Measurements from ENCODE around the gene CACNB2.

- TF ChIP-seq, protein P1, sequence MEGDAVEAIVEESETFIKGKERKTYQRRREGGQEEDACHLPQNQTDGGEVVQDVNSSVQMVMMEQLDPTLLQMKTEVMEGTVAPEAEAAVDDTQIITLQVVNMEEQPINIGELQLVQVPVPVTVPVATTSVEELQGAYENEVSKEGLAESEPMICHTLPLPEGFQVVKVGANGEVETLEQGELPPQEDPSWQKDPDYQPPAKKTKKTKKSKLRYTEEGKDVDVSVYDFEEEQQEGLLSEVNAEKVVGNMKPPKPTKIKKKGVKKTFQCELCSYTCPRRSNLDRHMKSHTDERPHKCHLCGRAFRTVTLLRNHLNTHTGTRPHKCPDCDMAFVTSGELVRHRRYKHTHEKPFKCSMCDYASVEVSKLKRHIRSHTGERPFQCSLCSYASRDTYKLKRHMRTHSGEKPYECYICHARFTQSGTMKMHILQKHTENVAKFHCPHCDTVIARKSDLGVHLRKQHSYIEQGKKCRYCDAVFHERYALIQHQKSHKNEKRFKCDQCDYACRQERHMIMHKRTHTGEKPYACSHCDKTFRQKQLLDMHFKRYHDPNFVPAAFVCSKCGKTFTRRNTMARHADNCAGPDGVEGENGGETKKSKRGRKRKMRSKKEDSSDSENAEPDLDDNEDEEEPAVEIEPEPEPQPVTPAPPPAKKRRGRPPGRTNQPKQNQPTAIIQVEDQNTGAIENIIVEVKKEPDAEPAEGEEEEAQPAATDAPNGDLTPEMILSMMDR (IDR thresholded peaks at IDR 0.05), result no peak
- TF ChIP-seq POLR2A (IDR thresholded peaks at IDR 0.05), result no peak
Measured at GRCh38 chr10:18446205-18446604, 306.0 kb downstream of the CACNB2 start.

Data from adrenal gland (tissue), 5 donors.